MM.1S (cell line): ENCODE results near the gene GSTM1.

Experiments used
- EZH2 ChIP-seq: fragments of 300-600 bp; sonication (generic); optimal IDR thresholded peaks from 2 replicates; pipeline ENCODE3; 2017; ENCODE audit warnings: low read depth, mild to moderate bottlenecking, antibody characterized with exemption, low read length, mixed read lengths
- TF ChIP-seq, protein P1 (sequence below): fragments of 300-600 bp; sonication (generic); IDR thresholded peaks from 2 replicates; pipeline ENCODE4 v1.5.1; 2016; ENCODE audit warnings: antibody characterized with exemption, low read length, mixed read lengths

DNA sequence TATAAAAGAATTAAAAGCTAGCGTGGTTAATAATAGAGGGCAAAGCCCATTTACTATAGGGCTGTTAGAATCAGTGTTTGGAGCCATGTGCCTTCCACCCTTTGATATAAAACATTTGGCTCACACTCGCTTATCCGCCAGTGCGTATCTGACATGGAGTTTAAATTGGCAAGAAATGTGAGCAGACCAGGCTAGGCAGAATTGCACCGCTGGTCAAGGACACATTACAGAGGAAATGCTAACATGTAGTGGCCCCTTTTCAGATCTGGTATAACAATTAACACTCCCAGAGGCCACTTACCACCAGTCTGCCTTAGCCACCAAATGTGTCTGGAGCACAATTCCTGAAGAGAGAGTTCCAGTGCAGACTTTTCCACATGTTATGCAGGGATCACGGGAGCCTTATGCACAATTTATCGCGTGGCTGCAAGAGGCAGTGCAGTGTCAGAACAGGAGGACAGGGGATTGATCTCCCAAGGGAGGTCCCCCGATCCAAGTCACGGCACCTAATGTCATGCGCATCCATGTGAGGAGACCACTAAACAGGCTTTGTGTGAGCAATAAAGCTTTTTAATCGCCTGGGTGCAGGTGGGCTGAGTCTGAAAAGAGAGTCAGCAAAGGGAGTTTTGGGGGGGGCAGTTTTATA, 39.2 kb downstream of the GSTM1 start:
- no peak for TF ChIP-seq EZH2
- TF ChIP-seq, protein P1, sequence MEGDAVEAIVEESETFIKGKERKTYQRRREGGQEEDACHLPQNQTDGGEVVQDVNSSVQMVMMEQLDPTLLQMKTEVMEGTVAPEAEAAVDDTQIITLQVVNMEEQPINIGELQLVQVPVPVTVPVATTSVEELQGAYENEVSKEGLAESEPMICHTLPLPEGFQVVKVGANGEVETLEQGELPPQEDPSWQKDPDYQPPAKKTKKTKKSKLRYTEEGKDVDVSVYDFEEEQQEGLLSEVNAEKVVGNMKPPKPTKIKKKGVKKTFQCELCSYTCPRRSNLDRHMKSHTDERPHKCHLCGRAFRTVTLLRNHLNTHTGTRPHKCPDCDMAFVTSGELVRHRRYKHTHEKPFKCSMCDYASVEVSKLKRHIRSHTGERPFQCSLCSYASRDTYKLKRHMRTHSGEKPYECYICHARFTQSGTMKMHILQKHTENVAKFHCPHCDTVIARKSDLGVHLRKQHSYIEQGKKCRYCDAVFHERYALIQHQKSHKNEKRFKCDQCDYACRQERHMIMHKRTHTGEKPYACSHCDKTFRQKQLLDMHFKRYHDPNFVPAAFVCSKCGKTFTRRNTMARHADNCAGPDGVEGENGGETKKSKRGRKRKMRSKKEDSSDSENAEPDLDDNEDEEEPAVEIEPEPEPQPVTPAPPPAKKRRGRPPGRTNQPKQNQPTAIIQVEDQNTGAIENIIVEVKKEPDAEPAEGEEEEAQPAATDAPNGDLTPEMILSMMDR, result no peak
